Endothelial cell of umbilical vein (primary cell): Measurements from ENCODE around the gene AURKB.

Experiments
- CTCF ChIP-seq, 2 donors: IDR thresholded peaks; 1 replicate in 1 of 2; 2 replicates in 1 of 2; pipeline ENCODE4 v1.5.1; 2011; ENCODE audit warnings: low read length in 2 of 2, mild to moderate bottlenecking in 2 of 2, moderate library complexity in 2 of 2, control low read depth in 1 of 2, inconsistent platforms in 1 of 2, low read depth in 1 of 2; ENCODE audit not compliant: insufficient read depth in 1 of 2; ENCODE audit errors: extremely low read depth in 1 of 2
- EZH2 ChIP-seq: IDR thresholded peaks from 2 replicates; pipeline ENCODE4 v1.6.1; 2012; ENCODE audit warnings: borderline replicate concordance, low read depth, mild to moderate bottlenecking, moderate library complexity, low read length, inconsistent platforms; ENCODE audit not compliant: severe bottlenecking
- JUN ChIP-seq: IDR thresholded peaks from 2 replicates; pipeline ENCODE4 v1.6.1; 2011; ENCODE audit warnings: borderline replicate concordance, low read depth; ENCODE audit not compliant: insufficient read length, insufficient read depth
- MAX ChIP-seq: IDR thresholded peaks from 2 replicates; pipeline ENCODE4 v1.6.1; 2011; ENCODE audit not compliant: insufficient read depth, insufficient read length
- POLR2A ChIP-seq: IDR thresholded peaks from 2 replicates; pipeline ENCODE4 v1.6.1; 2012; ENCODE audit warnings: low read depth, mild to moderate bottlenecking, control low read depth, low read length
- POLR2AphosphoS5 ChIP-seq: IDR thresholded peaks from 2 replicates; pipeline ENCODE4 v1.6.1; 2012; ENCODE audit warnings: low read depth, mild to moderate bottlenecking, control low read depth, low read length, moderate library complexity; ENCODE audit not compliant: insufficient read depth

DNA sequence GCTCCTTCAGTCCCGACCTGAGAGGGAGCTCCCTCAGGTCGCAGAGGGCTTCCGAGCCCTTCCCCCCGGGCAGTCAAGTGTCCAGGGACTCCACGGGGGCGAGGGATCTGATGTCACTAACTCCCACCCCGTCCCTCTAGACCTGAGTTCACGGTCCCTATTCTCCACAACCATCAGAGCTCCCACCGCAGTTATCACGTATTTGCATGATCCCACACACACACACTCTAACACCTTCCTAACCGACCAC lies 54.5 kb downstream of the AURKB start:
- TF ChIP-seq POLR2AphosphoS5 (no peak), CTCF (IDR thresholded peaks at IDR 0.05; ENCODE audit: extremely low read depth in 1 of 2, insufficient read depth in 1 of 2, low read depth in 1 of 2, low read length in 2 of 2) (no peak), POLR2A (no peak), MAX (no peak), EZH2 (no peak), JUN (no peak)
